GM21576 (cell line): ENCODE measurements around the gene SLC44A2.
A peak's percentile ranks its signal among the peaks of the same experiment; 100 is the strongest.

Experiments used
- ATAC-seq: cut with Tn5 transposase; IDR thresholded peaks from one replicate; pipeline ENCODE4 v1.9.1; 2021; ENCODE audit warnings: mild to moderate bottlenecking, moderate library complexity; ENCODE audit not compliant: unreplicated experiment

Gene SLC44A2

GRCh38 chr19:10625003-10625761, at the start of gene SLC44A2:
Gene SLC44A2, plus strand, starts transcription at chr19:10625553. Its CDS starts 81 bp downstream, at chr19:10625634.
- ATAC-seq: no peak

DNA sequence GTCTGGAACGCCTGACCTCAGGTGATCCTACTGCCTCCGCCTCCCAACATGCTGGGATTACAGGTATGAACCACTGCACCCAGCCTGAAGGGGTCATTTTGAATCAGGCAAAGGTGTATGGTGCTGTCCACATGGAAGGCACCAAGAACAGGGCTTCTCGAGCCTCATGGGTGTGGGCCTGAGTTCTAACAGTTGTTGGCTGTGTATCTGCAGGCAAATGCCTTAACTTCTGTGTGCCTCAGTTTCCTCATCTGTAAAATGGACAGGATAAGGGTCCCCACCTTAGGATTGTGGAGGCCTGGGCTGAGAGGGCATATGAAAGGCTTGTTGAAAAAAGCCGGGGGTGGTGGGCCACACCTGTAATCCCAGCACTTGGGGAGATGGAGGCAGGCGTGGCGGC, 47.4 kb upstream of the SLC44A2 start:
- no peak for ATAC-seq

DNA sequence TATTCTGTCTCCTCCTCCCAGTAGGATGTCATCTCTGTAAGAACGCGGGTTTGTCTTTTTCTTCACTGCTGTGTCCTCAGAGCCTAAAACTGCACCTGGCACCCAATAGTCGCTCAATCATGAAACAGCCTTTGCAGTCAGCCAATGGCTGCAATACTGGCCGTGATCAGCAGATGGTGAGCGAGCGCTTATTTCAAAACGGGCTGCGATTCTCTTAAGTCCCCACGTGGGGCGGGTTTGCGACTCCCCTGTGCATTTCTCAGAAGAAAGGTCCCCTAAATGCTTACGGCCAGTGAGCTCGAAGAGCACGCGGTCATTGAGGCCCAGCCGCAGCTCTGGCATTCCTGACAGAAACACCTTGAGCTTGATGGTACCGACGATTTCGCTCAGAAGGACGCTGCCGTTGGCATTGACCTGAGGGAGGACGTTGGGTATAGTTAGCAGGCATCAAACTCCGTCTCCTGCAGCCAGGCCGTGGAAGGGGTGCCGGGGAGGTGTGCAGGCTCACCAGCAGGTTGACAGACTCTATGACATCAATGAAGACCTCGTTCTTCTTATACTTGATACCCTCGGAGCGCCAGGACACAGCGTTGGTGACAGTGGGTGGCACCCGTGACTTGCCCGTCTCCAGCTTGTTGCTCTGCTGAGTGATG, 44.2 kb upstream of the SLC44A2 start:
- ATAC-seq: no peak

DNA sequence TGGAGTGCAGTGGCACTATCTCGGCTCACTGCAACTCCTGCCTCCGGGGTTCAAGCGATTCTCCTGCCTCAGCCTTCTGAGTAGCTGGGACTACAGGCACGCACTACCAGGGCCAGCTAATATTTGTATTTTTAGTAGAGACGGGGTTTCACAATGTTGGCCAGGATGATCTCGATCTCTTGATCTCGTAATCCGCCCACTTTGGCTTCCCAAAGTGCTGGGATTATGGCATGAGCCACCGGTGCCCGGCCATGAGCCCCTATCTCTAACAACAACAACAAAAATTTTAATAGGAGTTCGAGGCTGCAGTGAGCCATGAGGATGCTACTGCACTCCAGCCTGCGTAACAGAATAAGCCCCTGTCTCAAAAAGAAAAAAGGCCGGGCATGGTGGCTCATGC, 43.3 kb upstream of the SLC44A2 start:
- ATAC-seq: no peak

- no peak for ATAC-seq
Observed at GRCh38 chr19:10583036-10583776, 42.1 kb upstream of the SLC44A2 start.

DNA sequence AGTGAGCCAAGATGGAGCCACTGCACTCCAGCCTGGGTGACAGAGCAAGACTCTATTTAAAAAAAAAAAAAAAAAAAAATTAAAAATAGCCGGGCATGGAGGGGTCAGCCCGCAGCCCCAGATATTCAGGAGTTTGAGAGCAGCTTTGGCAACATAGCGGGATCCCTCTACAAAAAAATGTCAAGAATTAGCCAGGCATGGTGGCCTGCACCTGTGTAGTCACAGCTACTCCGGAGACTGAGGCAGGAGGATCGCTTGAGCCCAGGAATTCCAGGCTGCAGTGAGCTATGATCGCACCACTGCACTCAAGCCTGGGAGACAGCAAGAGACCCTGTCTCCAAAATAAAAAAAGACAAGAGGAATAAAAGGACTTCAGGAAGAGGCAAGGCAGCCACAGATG, 39.0 kb upstream of the SLC44A2 start:
- no peak for ATAC-seq

- ATAC-seq: no peak
Observed at GRCh38 chr19:10587022-10587838, 38.1 kb upstream of the SLC44A2 start, which contains the start of gene AP1M2. Gene AP1M2, minus strand, starts transcription at chr19:10587312. Its CDS starts 81 bp downstream, at chr19:10587231.

DNA sequence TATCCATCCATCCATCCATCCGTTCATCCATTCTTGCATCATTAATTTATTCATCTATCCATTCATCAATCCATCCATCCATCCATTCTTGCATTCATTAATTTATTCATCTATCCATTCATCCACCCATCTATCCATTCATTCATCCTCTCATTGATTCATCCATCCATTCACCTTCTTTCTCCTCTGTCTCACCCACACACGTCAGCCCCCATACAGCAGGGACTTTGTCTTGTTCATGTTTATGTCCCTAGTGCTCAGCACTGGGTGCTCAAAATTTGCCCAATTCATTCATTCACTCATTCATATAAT, 37.6 kb upstream of the SLC44A2 start:
- ATAC-seq: no peak

- ATAC-seq: no peak
Observed at GRCh38 chr19:10593148-10593547, 32.2 kb upstream of the SLC44A2 start.

GRCh38 chr19:10593820-10594637, 31.3 kb upstream of the SLC44A2 start:
- ATAC-seq: peak; percentile 52

GRCh38 chr19:10600149-10600548, 25.2 kb upstream of the SLC44A2 start:
- no peak for ATAC-seq

- no peak for ATAC-seq
Observed at GRCh38 chr19:10601999-10602329, 23.4 kb upstream of the SLC44A2 start.

- peak; percentile 50 for ATAC-seq
Observed at GRCh38 chr19:10602330-10603083, 22.8 kb upstream of the SLC44A2 start.

- ATAC-seq: peak; percentile 35
Observed at GRCh38 chr19:10603084-10603872, 22.1 kb upstream of the SLC44A2 start.

DNA sequence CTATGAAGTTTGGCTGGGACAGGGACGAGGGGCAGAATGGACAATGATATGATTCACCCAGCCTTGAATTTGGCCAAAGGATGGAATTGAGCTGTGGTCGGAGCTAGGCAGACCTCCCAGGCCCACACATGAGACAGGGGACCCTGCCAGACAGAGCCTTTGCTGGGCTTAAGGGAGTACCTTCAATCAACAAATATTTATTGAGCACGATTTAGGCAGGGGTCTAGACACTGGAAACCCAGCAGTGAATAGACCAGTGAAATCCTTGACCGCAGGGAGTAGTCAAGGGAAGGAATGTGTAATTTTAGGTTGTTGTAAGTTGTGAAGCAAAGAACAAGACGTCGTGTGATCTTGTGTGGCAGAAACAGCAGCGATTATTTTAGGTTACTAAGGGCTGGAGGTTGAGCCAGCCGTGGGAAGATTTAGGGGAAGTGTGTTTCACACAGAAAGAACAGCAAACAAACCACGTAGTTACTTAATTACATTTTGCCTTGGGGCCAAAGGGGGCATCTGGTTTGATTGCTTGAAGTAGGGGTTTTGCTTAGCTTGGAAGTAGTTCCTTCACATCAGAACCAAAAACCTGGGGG, 21.4 kb upstream of the SLC44A2 start:
- no peak for ATAC-seq

DNA sequence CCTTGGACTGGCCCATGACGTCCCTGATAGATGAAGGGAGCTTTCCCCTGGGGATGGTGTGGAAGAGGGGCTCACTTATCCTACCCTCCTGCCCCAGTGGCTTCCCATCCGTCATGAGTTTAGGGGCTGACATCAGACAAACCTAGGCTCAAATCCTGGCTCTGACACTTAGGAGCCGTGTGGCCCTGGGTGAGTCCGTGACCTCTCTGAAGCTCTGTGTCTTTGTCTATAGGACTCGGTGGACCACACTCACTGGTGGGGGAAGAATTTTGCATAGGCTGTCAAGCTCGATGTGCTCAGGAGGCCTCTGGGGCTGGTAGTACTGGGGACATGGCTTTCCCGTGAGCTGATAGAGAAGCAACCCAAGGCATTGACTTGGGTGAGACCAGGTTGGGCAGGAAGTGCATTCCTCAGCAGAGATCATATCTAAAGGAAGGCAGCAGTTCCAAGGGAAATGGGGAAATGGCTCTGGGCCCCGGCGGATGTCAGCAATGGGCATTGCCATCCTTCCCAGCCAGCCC, 20.8 kb upstream of the SLC44A2 start:
- ATAC-seq: no peak

DNA sequence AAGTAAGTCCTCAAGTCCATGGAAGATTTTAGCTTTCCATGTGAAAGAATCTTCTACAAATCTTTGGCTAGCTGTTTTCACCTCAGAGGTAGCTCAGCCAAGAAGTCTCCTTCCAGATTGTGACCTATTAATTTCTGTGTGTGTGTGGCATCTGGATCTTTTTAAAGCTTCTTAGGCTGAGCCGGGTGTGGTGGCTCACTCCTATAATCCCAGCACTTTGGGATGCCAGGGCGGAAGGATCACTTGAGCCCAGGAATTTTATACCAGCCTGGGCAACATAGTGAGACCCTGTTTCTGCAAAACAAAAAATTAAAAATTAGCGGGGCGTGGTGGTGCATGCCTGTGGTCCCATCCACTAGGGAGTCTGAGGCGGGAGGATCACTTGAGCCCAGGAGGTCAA, 13.4 kb upstream of the SLC44A2 start:
- no peak for ATAC-seq

GRCh38 chr19:10612499-10613119, 12.7 kb upstream of the SLC44A2 start:
- no peak for ATAC-seq
